PC-9 (cell line): ENCODE data around the gene FOSB. TPM values are rescaled to one million over a fixed set of nuclear protein-coding genes. Genes with fewer than 3 reads are reported as not detected.

Experiments
- BruUV-seq: library from RNA; stranded (reverse); fragments of 400-500 nt; replicated peaks from 2 replicates; lab custom pipeline; 2021; lab: Mats Ljungman, UMichigan
- CTCF ChIA-PET: fragments of 300-600 bp; sonication (Branson Sonifier 250); formaldehyde crosslinking; loops from one replicate; lab custom pipeline; 2022; ENCODE audit warnings: antibody characterized with exemption; lab: Charles Lee
- POLR2A ChIA-PET: fragments of 300-600 bp; sonication (Branson Sonifier 250); formaldehyde crosslinking; loops from one replicate; lab custom pipeline; 2022; ENCODE audit warnings: antibody characterized with exemption; ENCODE audit not compliant: unreplicated experiment; lab: Charles Lee
- DNase-seq, 2 experiments: peaks; one replicate each; pipeline versions ENCODE4 v3.0.0 to v3.0.0-alpha.2; 2015 to 2022; ENCODE audit warnings: mixed read lengths in 1 of 2
- H2AFZ ChIP-seq: fragments of 200-600 bp; sonication (generic); 2 replicates; pipeline ENCODE4 v1.8.1; 2017; ENCODE audit warnings: antibody characterized with exemption
- H3F3A ChIP-seq: fragments of 200-600 bp; sonication (generic); 2 replicates; pipeline ENCODE4 v1.8.1; 2017; ENCODE audit warnings: antibody characterized with exemption, mild to moderate bottlenecking, low read depth; ENCODE audit not compliant: insufficient read depth
- H3K27ac ChIP-seq: fragments of 200-600 bp; sonication (generic); 2 replicates; pipeline ENCODE4 v1.6.1; 2016; ENCODE audit warnings: mixed run types
- H3K27me3 ChIP-seq: fragments of 200-600 bp; sonication (generic); 2 replicates; pipeline ENCODE4 v1.6.1; 2016; ENCODE audit warnings: low read depth, mixed run types; ENCODE audit not compliant: insufficient read depth
- H3K36me3 ChIP-seq: fragments of 200-600 bp; sonication (generic); 2 replicates; pipeline ENCODE4 v1.6.1; 2016; ENCODE audit warnings: low read depth, mixed run types
- H3K4me1 ChIP-seq: fragments of 200-600 bp; sonication (generic); replicated peaks from 2 replicates; pipeline ENCODE4 v1.6.1; 2016; ENCODE audit warnings: mixed run types; ENCODE audit not compliant: insufficient read depth
- H3K4me2 ChIP-seq: fragments of 200-600 bp; sonication (generic); 2 replicates; pipeline ENCODE4 v1.6.1; 2017; ENCODE audit warnings: mixed run types
- H3K4me3 ChIP-seq: fragments of 200-600 bp; sonication (generic); 2 replicates; pipeline ENCODE4 v1.6.1; 2016; ENCODE audit warnings: mixed run types
- H3K79me2 ChIP-seq: fragments of 200-600 bp; sonication (generic); 2 replicates; pipeline ENCODE4 v1.6.1; 2017; ENCODE audit warnings: low read depth, mixed run types
- H3K9me2 ChIP-seq: fragments of 200-600 bp; sonication (generic); 2 replicates; pipeline ENCODE4 v1.8.1; 2017; ENCODE audit warnings: mild to moderate bottlenecking; ENCODE audit not compliant: insufficient read depth
- H3K9me3 ChIP-seq: fragments of 200-600 bp; sonication (generic); 2 replicates; pipeline ENCODE4 v1.8.1; 2016; ENCODE audit warnings: low read depth; ENCODE audit not compliant: insufficient read depth
- H4K20me1 ChIP-seq: fragments of 200-600 bp; sonication (generic); 2 replicates; pipeline ENCODE4 v1.8.1; 2017; ENCODE audit not compliant: insufficient read depth
- CTCF ChIP-seq: fragments of 200-600 bp; sonication (generic); conservative IDR thresholded peaks from 2 replicates; pipeline ENCODE4 v1.6.1; 2017; ENCODE audit warnings: mixed run types, antibody characterized with exemption, mild to moderate bottlenecking, moderate library complexity
- EZH2 ChIP-seq: fragments of 200-600 bp; sonication (generic); IDR thresholded peaks from 2 replicates; pipeline ENCODE4 v1.8.0; 2017; ENCODE audit warnings: antibody characterized with exemption, low read depth
- intact Hi-C: fragments of 100-400 bp; cut with micrococcal nuclease; formaldehyde crosslinking; loops from one replicate; pipeline ENCODE4 v1.10.0; 2022; ENCODE audit not compliant: unreplicated experiment
- total RNA-seq: library from RNA; stranded (reverse); gene quantifications from 2 replicates; pipeline ENCODE4 v1.2.3, GENCODE V29; 2021

FOSB gene
- total RNA-seq, 1 experiment from 2014 or later, result 7.9 TPM

GRCh38 chr19:45468803-45469131 lies 971 bp downstream of the FOSB start:
- peak overlapping the region; percentile 81 for H2AFZ ChIP-seq
- H3F3A ChIP-seq, result peaks cover 50% of the 10 kb centered on the region; the same call in 1 of the 2 replicates
- POLR2A ChIA-PET, result interaction anchor here (0.6 to 1.4 kb wide), 4 partner anchors 10 to 1012 kb away, joined by 3 to 14 read pairs (median 5); no protein-coding TSS in a partner anchor
- intact Hi-C loops, result loop anchor here (2.0 kb wide), 1 partner anchor 26 kb away; no protein-coding TSS in a partner anchor
- no peaks in the 10 kb centered on the region for H3K9me2 ChIP-seq
- DNase-seq, result peak in 1 of 2 experiments; percentile 43
- no peaks in the 10 kb centered on the region for H3K27me3 ChIP-seq
- no peaks in the 10 kb centered on the region for H3K9me3 ChIP-seq
- no peaks in the 10 kb centered on the region for H3K36me3 ChIP-seq
- no peaks in the 10 kb centered on the region; the same call in 1 of the 2 replicates for H4K20me1 ChIP-seq
- H3K4me1 ChIP-seq, result peaks cover 19% of the 10 kb centered on the region
- no peaks in the 10 kb centered on the region for H3K79me2 ChIP-seq
- CTCF ChIA-PET, result interaction anchor here (0.6 to 1.6 kb wide), 3 partner anchors 10 to 31 kb away, joined by 3 to 6 read pairs (median 3); no protein-coding TSS in a partner anchor
- H3K4me3 ChIP-seq, result peak overlapping the region; percentile 82
- TF ChIP-seq CTCF (no peak), EZH2 (no peak)
- BruUV-seq, result TSS peak; percentile 76
- peak overlapping the region; percentile 38 for H3K27ac ChIP-seq
- peak overlapping the region; percentile 100 for H3K4me2 ChIP-seq

GRCh38 chr19:45469132-45469944 lies 1.5 kb downstream of the FOSB start:
- Histone ChIP-seq H3K9me2 (no peaks in the 10 kb centered on the region), H2AFZ (peak overlapping the region; percentile 94), H3K4me2 (peak overlapping the region; percentile 100), H3K27ac (peak overlapping the region; percentile 72), H3K27me3 (no peaks in the 10 kb centered on the region), H3K4me3 (peak overlapping the region; percentile 82), H3F3A (peaks cover 44% of the 10 kb centered on the region; the same call in 1 of the 2 replicates), H4K20me1 (no peaks in the 10 kb centered on the region; the same call in 1 of the 2 replicates), H3K79me2 (no peaks in the 10 kb centered on the region), H3K36me3 (no peaks in the 10 kb centered on the region), H3K4me1 (peaks cover 19% of the 10 kb centered on the region), H3K9me3 (no peaks in the 10 kb centered on the region)
- TF ChIP-seq CTCF (peak; percentile 29; the same call in 1 of the 2 replicates), EZH2 (no peak)
- ChIA-PET POLR2A (interaction anchor here (0.6 to 1.4 kb wide), 11 partner anchors 9 to 1991 kb away, joined by 3 to 14 read pairs (median 5); no protein-coding TSS in a partner anchor), CTCF (interaction anchor here (0.6 to 1.6 kb wide), 4 partner anchors 9 to 174 kb away, joined by 3 to 6 read pairs (median 6); no protein-coding TSS in a partner anchor)
- peak; percentile 85 to 95 for DNase-seq
- no TSS peak for BruUV-seq
- intact Hi-C loops, result loop anchor here (2.0 kb wide), 1 partner anchor 27 kb away; no protein-coding TSS in a partner anchor
